DOHH2 (cell line): Measurements from ENCODE around the gene ROR1.

ENCODE experiments used
- H3F3A ChIP-seq: fragments of 200-600 bp; sonication (generic), shearing (Covaris generic); 2 replicates; pipeline ENCODE4 v1.6.0; 2016; ENCODE audit warnings: antibody characterized with exemption, mild to moderate bottlenecking; ENCODE audit not compliant: control insufficient read depth, insufficient read depth
- H3K27ac ChIP-seq: fragments of 200-600 bp; sonication (generic); 2 replicates; pipeline ENCODE4 v1.5.1; 2014; ENCODE audit warnings: low read depth, mild to moderate bottlenecking, low read length, moderate library complexity
- H3K27me3 ChIP-seq: fragments of 200-600 bp; sonication (generic); 2 replicates; pipeline ENCODE4 v1.6.1; 2014; ENCODE audit warnings: mild to moderate bottlenecking, low read length, mixed read lengths; ENCODE audit not compliant: control insufficient read depth
- H3K36me3 ChIP-seq: fragments of 200-600 bp; sonication (generic); 2 replicates; pipeline ENCODE4 v1.6.1; 2014; ENCODE audit warnings: mild to moderate bottlenecking, low read length, moderate library complexity, mixed read lengths; ENCODE audit not compliant: control insufficient read depth
- H3K4me1 ChIP-seq: fragments of 200-600 bp; sonication (generic); 2 replicates; pipeline ENCODE4 v1.6.1; 2014; ENCODE audit warnings: mild to moderate bottlenecking, low read length, mixed read lengths; ENCODE audit not compliant: control insufficient read depth
- H3K4me2 ChIP-seq: fragments of 200-600 bp; sonication (generic); 2 replicates; pipeline ENCODE4 v1.6.0; 2014; ENCODE audit warnings: mild to moderate bottlenecking, low read length, moderate library complexity
- H3K4me3 ChIP-seq: fragments of 200-600 bp; sonication (generic); 2 replicates; pipeline ENCODE4 v1.5.1; 2014; ENCODE audit warnings: mild to moderate bottlenecking, low read length, mixed read lengths
- H3K79me2 ChIP-seq: fragments of 200-600 bp; sonication (generic); 2 replicates; pipeline ENCODE4 v1.6.1; 2014; ENCODE audit warnings: mild to moderate bottlenecking, low read length, mixed read lengths; ENCODE audit not compliant: control insufficient read depth
- H3K9me2 ChIP-seq: fragments of 200-600 bp; sonication (generic); replicated peaks from 2 replicates; pipeline ENCODE4 v1.6.1; 2014; ENCODE audit warnings: mild to moderate bottlenecking, low read length, mixed read lengths; ENCODE audit not compliant: control insufficient read depth
- H3K9me3 ChIP-seq: fragments of 200-600 bp; sonication (generic); 2 replicates; pipeline ENCODE4 v1.6.1; 2014; ENCODE audit warnings: antibody characterized with exemption, low read length, mixed read lengths; ENCODE audit not compliant: control insufficient read depth, insufficient read depth
- H4K20me1 ChIP-seq: fragments of 200-600 bp; sonication (generic); 2 replicates; pipeline ENCODE4 v1.6.0; 2014; ENCODE audit warnings: low read depth, mild to moderate bottlenecking, antibody characterized with exemption, low read length, moderate library complexity; ENCODE audit not compliant: control insufficient read depth, insufficient read depth
- EZH2phosphoT487 ChIP-seq: fragments of 200-600 bp; sonication (generic); IDR thresholded peaks from 2 replicates; pipeline ENCODE4 v1.6.1; 2017; ENCODE audit warnings: borderline replicate concordance, mild to moderate bottlenecking, antibody characterized with exemption, low read length, moderate library complexity, mixed read lengths
- TF ChIP-seq, protein P1 (sequence below): fragments of 200-600 bp; sonication (generic); IDR thresholded peaks from one replicate; pipeline ENCODE4 v1.5.1; 2014; ENCODE audit warnings: antibody characterized with exemption, mild to moderate bottlenecking, low read depth, low read length; ENCODE audit not compliant: poor library complexity, severe bottlenecking

Gene ROR1

GRCh38 chr1:64095832-64096231, 322.0 kb downstream of the ROR1 start:
- Histone ChIP-seq H3K4me3 (no peak overlapping the region), H3K36me3 (no peaks in the 10 kb centered on the region), H3K9me3 (no peaks in the 10 kb centered on the region), H3K4me1 (no peaks in the 10 kb centered on the region), H3K27ac (no peak overlapping the region), H3K4me2 (no peak overlapping the region), H3K9me2 (no peaks in the 10 kb centered on the region), H3K27me3 (0 out of 2 replicates have a peak, but pooled peaks cover 2% of the 10 kb centered on the region), H4K20me1 (no peaks in the 10 kb centered on the region), H3K79me2 (no peaks in the 10 kb centered on the region), H3F3A (no peaks in the 10 kb centered on the region)
- no peak for TF ChIP-seq EZH2phosphoT487
- TF ChIP-seq, protein P1, sequence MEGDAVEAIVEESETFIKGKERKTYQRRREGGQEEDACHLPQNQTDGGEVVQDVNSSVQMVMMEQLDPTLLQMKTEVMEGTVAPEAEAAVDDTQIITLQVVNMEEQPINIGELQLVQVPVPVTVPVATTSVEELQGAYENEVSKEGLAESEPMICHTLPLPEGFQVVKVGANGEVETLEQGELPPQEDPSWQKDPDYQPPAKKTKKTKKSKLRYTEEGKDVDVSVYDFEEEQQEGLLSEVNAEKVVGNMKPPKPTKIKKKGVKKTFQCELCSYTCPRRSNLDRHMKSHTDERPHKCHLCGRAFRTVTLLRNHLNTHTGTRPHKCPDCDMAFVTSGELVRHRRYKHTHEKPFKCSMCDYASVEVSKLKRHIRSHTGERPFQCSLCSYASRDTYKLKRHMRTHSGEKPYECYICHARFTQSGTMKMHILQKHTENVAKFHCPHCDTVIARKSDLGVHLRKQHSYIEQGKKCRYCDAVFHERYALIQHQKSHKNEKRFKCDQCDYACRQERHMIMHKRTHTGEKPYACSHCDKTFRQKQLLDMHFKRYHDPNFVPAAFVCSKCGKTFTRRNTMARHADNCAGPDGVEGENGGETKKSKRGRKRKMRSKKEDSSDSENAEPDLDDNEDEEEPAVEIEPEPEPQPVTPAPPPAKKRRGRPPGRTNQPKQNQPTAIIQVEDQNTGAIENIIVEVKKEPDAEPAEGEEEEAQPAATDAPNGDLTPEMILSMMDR = no peak

DNA sequence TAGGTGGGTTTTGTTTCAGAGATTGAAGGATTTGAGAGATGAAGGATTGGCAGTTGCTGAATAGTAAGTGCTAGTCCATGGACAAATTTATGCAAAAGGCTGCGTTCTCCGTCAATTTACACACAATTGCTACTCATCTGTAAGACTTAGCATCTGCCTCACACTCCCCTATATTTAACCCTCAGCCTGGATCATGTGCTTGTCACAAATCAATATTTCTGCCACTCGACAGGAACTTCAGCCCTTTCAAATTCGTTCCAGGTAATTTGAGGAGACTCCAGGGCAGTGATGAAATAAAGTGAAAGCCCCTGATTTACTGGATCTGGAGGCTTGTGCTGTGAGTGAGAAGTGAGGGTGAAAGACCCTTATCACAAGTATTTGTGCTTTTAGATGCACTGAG, 324.0 kb downstream of the ROR1 start:
- Histone ChIP-seq H3F3A (no peaks in the 10 kb centered on the region), H3K9me3 (no peaks in the 10 kb centered on the region), H3K9me2 (no peaks in the 10 kb centered on the region), H3K79me2 (no peaks in the 10 kb centered on the region), H4K20me1 (no peaks in the 10 kb centered on the region), H3K4me3 (no peak overlapping the region), H3K27ac (no peak overlapping the region), H3K4me2 (no peak overlapping the region), H3K4me1 (no peaks in the 10 kb centered on the region), H3K27me3 (0 out of 2 replicates have a peak, but pooled peaks cover under 1% of the 10 kb centered on the region), H3K36me3 (no peaks in the 10 kb centered on the region)
- no peak for TF ChIP-seq EZH2phosphoT487
- TF ChIP-seq, protein P1 = no peak

DNA sequence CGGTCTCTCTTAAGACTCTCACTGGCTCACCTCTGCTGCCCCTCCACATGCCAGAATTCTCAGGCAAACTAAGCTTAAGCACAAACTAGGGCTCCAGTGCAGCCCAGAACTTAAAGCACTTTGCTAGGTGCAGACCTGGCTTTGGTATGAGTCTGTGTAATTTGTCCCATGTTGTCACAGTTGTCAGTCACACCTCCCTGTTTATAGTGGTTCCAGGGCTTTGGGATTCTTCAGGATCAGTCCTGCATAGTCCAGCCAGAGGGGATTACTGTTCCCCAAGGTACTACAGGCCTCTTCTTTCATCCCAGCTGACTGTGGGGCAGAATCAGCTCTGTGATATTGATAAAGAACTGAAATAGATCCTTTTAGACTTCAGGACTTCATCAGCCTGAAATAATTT, 324.6 kb downstream of the ROR1 start:
- no peaks in the 10 kb centered on the region for H3F3A ChIP-seq
- H3K9me3 ChIP-seq = no peaks in the 10 kb centered on the region
- H3K79me2 ChIP-seq = no peaks in the 10 kb centered on the region
- no peaks in the 10 kb centered on the region for H3K27me3 ChIP-seq
- no peak overlapping the region for H3K4me3 ChIP-seq
- no peaks in the 10 kb centered on the region for H3K4me1 ChIP-seq
- H3K4me2 ChIP-seq = no peak overlapping the region
- no peak overlapping the region for H3K27ac ChIP-seq
- H3K9me2 ChIP-seq = no peaks in the 10 kb centered on the region
- no peaks in the 10 kb centered on the region for H4K20me1 ChIP-seq
- no peak for TF ChIP-seq EZH2phosphoT487
- TF ChIP-seq, protein P1 = no peak
- H3K36me3 ChIP-seq = no peaks in the 10 kb centered on the region
